ENCODE data around the gene PSTPIP1.

DNA sequence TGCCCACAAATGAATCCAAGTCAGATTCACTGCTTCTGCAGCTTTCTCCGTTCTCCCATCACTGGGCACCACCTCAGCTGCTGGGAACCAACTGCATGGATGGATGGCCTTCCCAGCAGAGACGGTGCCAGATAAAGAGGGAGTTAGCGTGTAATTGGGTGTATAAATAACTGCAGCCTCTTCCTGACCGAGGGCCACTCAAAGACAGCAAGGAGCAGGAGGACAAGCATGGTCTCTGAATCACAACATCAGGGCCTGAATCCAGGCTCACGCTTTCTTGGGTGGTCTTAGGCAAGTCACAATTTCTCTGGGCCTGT, 44.2 kb downstream of the PSTPIP1 start:
- TF ChIP-seq, protein P1, sequence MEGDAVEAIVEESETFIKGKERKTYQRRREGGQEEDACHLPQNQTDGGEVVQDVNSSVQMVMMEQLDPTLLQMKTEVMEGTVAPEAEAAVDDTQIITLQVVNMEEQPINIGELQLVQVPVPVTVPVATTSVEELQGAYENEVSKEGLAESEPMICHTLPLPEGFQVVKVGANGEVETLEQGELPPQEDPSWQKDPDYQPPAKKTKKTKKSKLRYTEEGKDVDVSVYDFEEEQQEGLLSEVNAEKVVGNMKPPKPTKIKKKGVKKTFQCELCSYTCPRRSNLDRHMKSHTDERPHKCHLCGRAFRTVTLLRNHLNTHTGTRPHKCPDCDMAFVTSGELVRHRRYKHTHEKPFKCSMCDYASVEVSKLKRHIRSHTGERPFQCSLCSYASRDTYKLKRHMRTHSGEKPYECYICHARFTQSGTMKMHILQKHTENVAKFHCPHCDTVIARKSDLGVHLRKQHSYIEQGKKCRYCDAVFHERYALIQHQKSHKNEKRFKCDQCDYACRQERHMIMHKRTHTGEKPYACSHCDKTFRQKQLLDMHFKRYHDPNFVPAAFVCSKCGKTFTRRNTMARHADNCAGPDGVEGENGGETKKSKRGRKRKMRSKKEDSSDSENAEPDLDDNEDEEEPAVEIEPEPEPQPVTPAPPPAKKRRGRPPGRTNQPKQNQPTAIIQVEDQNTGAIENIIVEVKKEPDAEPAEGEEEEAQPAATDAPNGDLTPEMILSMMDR (IDR thresholded peaks at IDR 0.05), result no peak
- TF ChIP-seq POLR2A (IDR thresholded peaks at IDR 0.05; ENCODE audit: low read depth) (no peak), EP300 (IDR thresholded peaks at IDR 0.05) (no peak), POLR2AphosphoS5 (IDR thresholded peaks at IDR 0.05) (no peak)
